Measurements from ENCODE around the gene GRIA3.

DNA sequence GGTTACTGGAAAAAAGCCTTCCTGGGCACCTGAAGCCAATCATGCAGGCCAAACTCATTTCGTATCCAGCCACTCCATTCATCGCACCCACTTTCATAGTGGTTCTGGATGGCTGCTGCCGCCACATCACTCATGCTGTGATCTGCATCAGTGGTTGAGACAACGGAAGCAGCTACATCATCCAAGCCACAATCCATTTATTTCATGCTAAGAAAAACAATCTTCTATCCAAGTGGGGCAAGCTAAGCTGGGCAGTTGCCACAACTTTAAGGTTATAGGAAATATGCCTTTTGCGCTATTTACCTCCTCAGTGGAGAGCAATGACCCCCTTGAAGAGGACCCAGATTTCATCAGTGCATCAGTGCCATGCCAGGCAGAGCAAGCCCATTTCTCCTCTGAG is 124.6 kb downstream of the GRIA3 start:
- TF ChIP-seq EZH2 (IDR thresholded peaks at IDR 0.05) (no peak), EZH2phosphoT487 (IDR thresholded peaks at IDR 0.05) (no peak)
- TF ChIP-seq, protein P1, sequence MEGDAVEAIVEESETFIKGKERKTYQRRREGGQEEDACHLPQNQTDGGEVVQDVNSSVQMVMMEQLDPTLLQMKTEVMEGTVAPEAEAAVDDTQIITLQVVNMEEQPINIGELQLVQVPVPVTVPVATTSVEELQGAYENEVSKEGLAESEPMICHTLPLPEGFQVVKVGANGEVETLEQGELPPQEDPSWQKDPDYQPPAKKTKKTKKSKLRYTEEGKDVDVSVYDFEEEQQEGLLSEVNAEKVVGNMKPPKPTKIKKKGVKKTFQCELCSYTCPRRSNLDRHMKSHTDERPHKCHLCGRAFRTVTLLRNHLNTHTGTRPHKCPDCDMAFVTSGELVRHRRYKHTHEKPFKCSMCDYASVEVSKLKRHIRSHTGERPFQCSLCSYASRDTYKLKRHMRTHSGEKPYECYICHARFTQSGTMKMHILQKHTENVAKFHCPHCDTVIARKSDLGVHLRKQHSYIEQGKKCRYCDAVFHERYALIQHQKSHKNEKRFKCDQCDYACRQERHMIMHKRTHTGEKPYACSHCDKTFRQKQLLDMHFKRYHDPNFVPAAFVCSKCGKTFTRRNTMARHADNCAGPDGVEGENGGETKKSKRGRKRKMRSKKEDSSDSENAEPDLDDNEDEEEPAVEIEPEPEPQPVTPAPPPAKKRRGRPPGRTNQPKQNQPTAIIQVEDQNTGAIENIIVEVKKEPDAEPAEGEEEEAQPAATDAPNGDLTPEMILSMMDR (IDR thresholded peaks at IDR 0.05): no peak

Data from neural progenitor cell (in vitro differentiated cells).